H9 (cell line): ENCODE results near the gene TMEM50B. TPM values are rescaled to one million over a fixed set of nuclear protein-coding genes. Genes with fewer than 3 reads are reported as not detected.

Source experiments
- DNase-seq: peaks from one replicate; pipeline ENCODE4 v3.0.0-alpha.2; 2017
- H2AFZ ChIP-seq: one replicate; pipeline ENCODE4 v1.6.1; 2013; ENCODE audit warnings: mild to moderate bottlenecking, low read length, control low read depth, moderate library complexity
- H2AK5ac ChIP-seq: 2 replicates; pipeline ENCODE4 v1.6.1; 2013; ENCODE audit warnings: low read length, control low read depth, mixed read lengths; ENCODE audit not compliant: insufficient read length
- H2BK120ac ChIP-seq: one replicate; pipeline ENCODE4 v1.6.1; 2013; ENCODE audit warnings: low read depth, mild to moderate bottlenecking, low read length, control low read depth, inconsistent platforms; ENCODE audit not compliant: poor library complexity, severe bottlenecking
- H2BK12ac ChIP-seq: 2 replicates; pipeline ENCODE4 v1.6.1; 2013; ENCODE audit warnings: low read length, control low read depth, mixed read lengths, low read depth; ENCODE audit not compliant: insufficient read length
- H2BK15ac ChIP-seq: 2 replicates; pipeline ENCODE4 v1.6.1; 2013; ENCODE audit warnings: low read depth, low read length, control low read depth
- H2BK20ac ChIP-seq: one replicate; pipeline ENCODE4 v1.6.1; 2013; ENCODE audit warnings: low read depth, mild to moderate bottlenecking, low read length, control low read depth, inconsistent platforms; ENCODE audit not compliant: poor library complexity, severe bottlenecking
- H2BK5ac ChIP-seq: 2 replicates; pipeline ENCODE4 v1.6.1; 2013; ENCODE audit warnings: low read length, control low read depth, mixed read lengths; ENCODE audit not compliant: insufficient read length
- H3K14ac ChIP-seq: 2 replicates; pipeline ENCODE4 v1.6.1; 2013; ENCODE audit warnings: low read length, control low read depth; ENCODE audit not compliant: insufficient read depth
- H3K18ac ChIP-seq: 2 replicates; pipeline ENCODE4 v1.6.1; 2013; ENCODE audit warnings: low read depth, mild to moderate bottlenecking, mixed read lengths, low read length, control low read depth; ENCODE audit not compliant: insufficient read length
- H3K23ac ChIP-seq: 2 replicates; pipeline ENCODE4 v1.6.1; 2013; ENCODE audit warnings: low read length, control low read depth, mixed read lengths, low read depth; ENCODE audit not compliant: insufficient read length
- H3K23me2 ChIP-seq: 2 replicates; pipeline ENCODE4 v1.6.1; 2013; ENCODE audit warnings: low read depth, mild to moderate bottlenecking, mixed read lengths, low read length, control low read depth; ENCODE audit not compliant: insufficient read length, poor library complexity, severe bottlenecking
- H3K27ac ChIP-seq: 2 replicates; pipeline ENCODE4 v1.5.1; 2013; ENCODE audit warnings: low read length, control low read depth, mixed read lengths, low read depth; ENCODE audit not compliant: insufficient read length
- H3K27me3 ChIP-seq: 2 replicates; pipeline ENCODE4 v1.6.1; 2013; ENCODE audit warnings: low read length, control low read depth, inconsistent platforms; ENCODE audit not compliant: insufficient read depth
- H3K4ac ChIP-seq: 2 replicates; pipeline ENCODE4 v1.6.1; 2013; ENCODE audit warnings: low read depth, mild to moderate bottlenecking, control low read depth, inconsistent platforms, low read length, moderate library complexity
- H3K4me1 ChIP-seq: 2 replicates; pipeline ENCODE4 v1.6.1; 2013; ENCODE audit warnings: low read length, control low read depth, inconsistent platforms; ENCODE audit not compliant: insufficient read depth
- H3K4me2 ChIP-seq: 2 replicates; pipeline ENCODE4 v1.6.1; 2013; ENCODE audit warnings: low read length, control low read depth, mixed read lengths; ENCODE audit not compliant: insufficient read length, insufficient read depth
- H3K56ac ChIP-seq: 2 replicates; pipeline ENCODE4 v1.6.1; 2013; ENCODE audit warnings: low read depth, mild to moderate bottlenecking, mixed read lengths, low read length, control low read depth; ENCODE audit not compliant: insufficient read length
- H3K79me1 ChIP-seq: 2 replicates; pipeline ENCODE4 v1.6.1; 2013; ENCODE audit warnings: low read depth, mild to moderate bottlenecking, moderate library complexity, low read length, control low read depth, inconsistent platforms; ENCODE audit not compliant: insufficient read depth, poor library complexity, severe bottlenecking
- H3K79me2 ChIP-seq: 2 replicates; pipeline ENCODE4 v1.6.1; 2013; ENCODE audit warnings: low read length, control low read depth, inconsistent platforms; ENCODE audit not compliant: insufficient read depth
- H3K9ac ChIP-seq: 2 replicates; pipeline ENCODE4 v1.6.1; 2013; ENCODE audit warnings: low read length, control low read depth, mixed read lengths; ENCODE audit not compliant: insufficient read length; ENCODE audit errors: extremely low read depth
- H3K9me3 ChIP-seq: one replicate; pipeline ENCODE4 v1.6.1; 2013; ENCODE audit warnings: low read depth, low read length, inconsistent platforms; ENCODE audit not compliant: control insufficient read depth
- H3T11ph ChIP-seq: one replicate; pipeline ENCODE4 v1.6.1; 2013; ENCODE audit warnings: mild to moderate bottlenecking, low read length, control low read depth, inconsistent platforms
- H4K20me1 ChIP-seq: one replicate; pipeline ENCODE4 v1.6.1; 2013; ENCODE audit not compliant: control insufficient read depth, insufficient read length, insufficient read depth
- H4K5ac ChIP-seq: 2 replicates; pipeline ENCODE4 v1.6.1; 2013; ENCODE audit warnings: low read depth, mild to moderate bottlenecking, mixed read lengths, low read length, control low read depth; ENCODE audit not compliant: insufficient read length
- H4K8ac ChIP-seq: replicated peaks from 2 replicates; pipeline ENCODE4 v1.6.1; 2013; ENCODE audit warnings: low read length, control low read depth, mixed read lengths, low read depth; ENCODE audit not compliant: insufficient read length
- H4K91ac ChIP-seq: 2 replicates; pipeline ENCODE4 v1.6.1; 2013; ENCODE audit warnings: low read depth, mild to moderate bottlenecking, moderate library complexity, mixed read lengths, low read length, control low read depth; ENCODE audit not compliant: insufficient read length
- H3K27ac Mint-ChIP-seq, 3 experiments: 2 replicates in 2 of 3; 3 replicates in 1 of 3; pipeline ENCODE4 v1.8.0; 2020 to 2021; ENCODE audit warnings: mixed read lengths in 3 of 3, mild to moderate bottlenecking in 1 of 3, moderate library complexity in 1 of 3
- H3K27me3 Mint-ChIP-seq: 2 replicates; pipeline ENCODE4 v1.8.0; 2021; ENCODE audit warnings: low read depth, mild to moderate bottlenecking, moderate library complexity, mixed read lengths
- H3K36me3 Mint-ChIP-seq, 3 experiments: 2 replicates in 2 of 3; 3 replicates in 1 of 3; pipeline ENCODE4 v1.8.0; 2020 to 2021; ENCODE audit warnings: low read depth in 3 of 3, mixed read lengths in 3 of 3; ENCODE audit not compliant: insufficient read depth in 1 of 3
- H3K4me1 Mint-ChIP-seq, 2 experiments: 2 replicates each; pipeline ENCODE4 v1.8.0; 2020; ENCODE audit warnings: mixed read lengths in 2 of 2
- H3K4me3 Mint-ChIP-seq, 2 experiments: 2 replicates in 1 of 2; 3 replicates in 1 of 2; pipeline ENCODE4 v1.8.0; 2020 to 2021; ENCODE audit warnings: mild to moderate bottlenecking in 2 of 2, mixed read lengths in 2 of 2, moderate library complexity in 1 of 2
- H3K9me3 Mint-ChIP-seq, 2 experiments: 2 replicates in 1 of 2; 3 replicates in 1 of 2; pipeline ENCODE4 v1.8.0; 2020; ENCODE audit warnings: mild to moderate bottlenecking in 2 of 2, mixed read lengths in 2 of 2, moderate library complexity in 1 of 2
- WGBS: extraction: QIAGEN DNeasy Blood & Tissue Kit; methylation state at CpG from one replicate; pipeline ENCODE4 v1.1.7; 2013; ENCODE audit warnings: missing lambda C conversion rate, low lambda C conversion rate, mixed read lengths; ENCODE audit not compliant: insufficient read length; ENCODE audit errors: extremely low coverage; 5-methylcytosine and 5-hydroxymethylcytosine counted together
- total RNA-seq: library from RNA; stranded (reverse); gene quantifications from 2 replicates; pipeline ENCODE4 v1.2.1, GENCODE V29; 2021
- TF ChIP-seq, protein P1 (sequence below): fragments of 200-600 bp; sonication (generic); conservative IDR thresholded peaks from 3 replicates; pipeline ENCODE4 v1.8.0; 2021; ENCODE audit warnings: antibody characterized with exemption, mild to moderate bottlenecking

Gene TMEM50B
- total RNA-seq, 1 experiment from 2014 or later = 17.6 TPM

DNA sequence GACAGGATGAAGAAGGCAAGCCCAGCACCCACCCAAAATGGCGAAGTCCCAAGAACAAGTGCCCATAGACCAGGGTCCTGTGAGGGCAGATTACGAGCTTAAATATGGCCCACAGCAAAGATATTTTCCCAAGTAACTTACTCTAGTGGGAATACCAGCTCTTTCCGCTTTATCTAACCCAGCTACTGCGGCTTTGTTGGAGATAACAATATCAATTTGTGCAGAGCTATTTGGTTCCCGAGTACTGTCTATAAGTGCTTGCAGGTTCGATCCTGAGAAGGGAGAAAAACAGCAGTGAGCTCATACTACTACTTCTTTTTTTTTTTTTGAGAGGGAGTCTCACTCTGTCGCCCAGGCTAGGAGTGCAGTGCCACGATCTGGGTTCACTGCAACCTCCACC lies 26.1 kb upstream of the TMEM50B start:
- H3K23ac ChIP-seq = no peak overlapping the region
- Mint-ChIP-seq H3K4me3 (no peak overlapping the region), H3K27me3 (no peaks in the 10 kb centered on the region), H3K27ac (no peak overlapping the region), H3K9me3 (peaks cover 2 to 5% of the 10 kb centered on the region in 2 experiments; a peak in 2 of 5 replicates), H3K36me3 (peaks cover 66 to 82% (median 78%) of the 10 kb centered on the region in 3 experiments), H3K4me1 (no peaks in the 10 kb centered on the region)
- no peak overlapping the region for H3K4me2 ChIP-seq
- H3K4ac ChIP-seq = no peak overlapping the region
- no peak overlapping the region for H2BK15ac ChIP-seq
- H3K27ac ChIP-seq = no peak overlapping the region
- H3K4me1 ChIP-seq = no peaks in the 10 kb centered on the region
- TF ChIP-seq, protein P1, sequence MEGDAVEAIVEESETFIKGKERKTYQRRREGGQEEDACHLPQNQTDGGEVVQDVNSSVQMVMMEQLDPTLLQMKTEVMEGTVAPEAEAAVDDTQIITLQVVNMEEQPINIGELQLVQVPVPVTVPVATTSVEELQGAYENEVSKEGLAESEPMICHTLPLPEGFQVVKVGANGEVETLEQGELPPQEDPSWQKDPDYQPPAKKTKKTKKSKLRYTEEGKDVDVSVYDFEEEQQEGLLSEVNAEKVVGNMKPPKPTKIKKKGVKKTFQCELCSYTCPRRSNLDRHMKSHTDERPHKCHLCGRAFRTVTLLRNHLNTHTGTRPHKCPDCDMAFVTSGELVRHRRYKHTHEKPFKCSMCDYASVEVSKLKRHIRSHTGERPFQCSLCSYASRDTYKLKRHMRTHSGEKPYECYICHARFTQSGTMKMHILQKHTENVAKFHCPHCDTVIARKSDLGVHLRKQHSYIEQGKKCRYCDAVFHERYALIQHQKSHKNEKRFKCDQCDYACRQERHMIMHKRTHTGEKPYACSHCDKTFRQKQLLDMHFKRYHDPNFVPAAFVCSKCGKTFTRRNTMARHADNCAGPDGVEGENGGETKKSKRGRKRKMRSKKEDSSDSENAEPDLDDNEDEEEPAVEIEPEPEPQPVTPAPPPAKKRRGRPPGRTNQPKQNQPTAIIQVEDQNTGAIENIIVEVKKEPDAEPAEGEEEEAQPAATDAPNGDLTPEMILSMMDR = no peak
- H2BK120ac ChIP-seq = no peak overlapping the region
- H4K8ac ChIP-seq = no peak overlapping the region
- WGBS = no CpG with 5 or more reads among the region's 8 CpGs
- no peaks in the 10 kb centered on the region for H3K9me3 ChIP-seq
- no peak overlapping the region for H2BK12ac ChIP-seq
- no peak overlapping the region for H2BK20ac ChIP-seq
- H2AFZ ChIP-seq = no peak overlapping the region
- H3K14ac ChIP-seq = no peak overlapping the region
- H4K91ac ChIP-seq = no peak overlapping the region
- H4K5ac ChIP-seq = no peak overlapping the region
- DNase-seq = no peak
- H3K18ac ChIP-seq = no peak overlapping the region
- H4K20me1 ChIP-seq = no peaks in the 10 kb centered on the region
- no peak overlapping the region for H2BK5ac ChIP-seq
- H3K56ac ChIP-seq = no peak overlapping the region
- H3T11ph ChIP-seq = no peak overlapping the region
- no peak overlapping the region for H2AK5ac ChIP-seq
- H3K79me2 ChIP-seq = no peaks in the 10 kb centered on the region
- no peaks in the 10 kb centered on the region for H3K79me1 ChIP-seq
- H3K27me3 ChIP-seq = no peaks in the 10 kb centered on the region
- no peaks in the 10 kb centered on the region for H3K23me2 ChIP-seq
- H3K9ac ChIP-seq = no peak overlapping the region
